Endodermal cell (in vitro differentiated cells): ENCODE data around the gene LIN28A. TPM values are rescaled to one million over a fixed set of nuclear protein-coding genes. Genes with fewer than 3 reads are reported as not detected.

Experiments used
- DNase-seq: peaks from one replicate; pipeline ENCODE4 v3.0.0-alpha.2; 2017
- H3K27ac ChIP-seq: 2 replicates; pipeline ENCODE4 v1.5.1; 2013; ENCODE audit warnings: mild to moderate bottlenecking, low read depth, low read length, moderate library complexity
- H3K27me3 ChIP-seq: 2 replicates; pipeline ENCODE4 v1.6.1; 2013; ENCODE audit warnings: mild to moderate bottlenecking, low read length, moderate library complexity; ENCODE audit not compliant: insufficient read depth, control insufficient read depth, poor library complexity, severe bottlenecking
- H3K36me3 ChIP-seq: 2 replicates; pipeline ENCODE4 v1.7.0; 2013; ENCODE audit warnings: mild to moderate bottlenecking, low read length, moderate library complexity; ENCODE audit not compliant: control insufficient read depth, insufficient read depth
- H3K4me1 ChIP-seq: one replicate; pipeline ENCODE4 v1.7.0; 2013; ENCODE audit warnings: low read length; ENCODE audit not compliant: control insufficient read depth, insufficient read depth
- H3K4me3 ChIP-seq: 2 replicates; pipeline ENCODE4 v1.5.1; 2013; ENCODE audit warnings: mild to moderate bottlenecking, low read length, moderate library complexity
- H3K9ac ChIP-seq: 2 replicates; pipeline ENCODE4 v1.6.1; 2013; ENCODE audit warnings: mild to moderate bottlenecking, low read length, moderate library complexity; ENCODE audit not compliant: poor library complexity, severe bottlenecking; ENCODE audit errors: extremely low read depth
- H3K9me3 ChIP-seq: 2 replicates; pipeline ENCODE4 v1.6.1; 2013; ENCODE audit warnings: mild to moderate bottlenecking, low read length, moderate library complexity; ENCODE audit not compliant: control insufficient read depth
- H3K27ac Mint-ChIP-seq: 2 replicates; pipeline ENCODE4 v1.8.0; 2020; ENCODE audit warnings: mixed read lengths
- H3K27me3 Mint-ChIP-seq: 2 replicates; pipeline ENCODE4 v1.8.0; 2021; ENCODE audit warnings: mild to moderate bottlenecking, mixed read lengths; ENCODE audit not compliant: insufficient read depth
- H3K36me3 Mint-ChIP-seq: 2 replicates; pipeline ENCODE4 v1.8.0; 2020; ENCODE audit warnings: low read depth, mixed read lengths
- H3K4me1 Mint-ChIP-seq: 2 replicates; pipeline ENCODE4 v1.8.0; 2020; ENCODE audit warnings: mixed read lengths
- H3K4me3 Mint-ChIP-seq: 2 replicates; pipeline ENCODE4 v1.8.0; 2020; ENCODE audit warnings: mild to moderate bottlenecking, moderate library complexity, mixed read lengths
- H3K9me3 Mint-ChIP-seq: 2 replicates; pipeline ENCODE4 v1.8.0; 2020; ENCODE audit warnings: mild to moderate bottlenecking, mixed read lengths
- CTCF ChIP-seq: fragments of 200-600 bp; sonication (generic); conservative IDR thresholded peaks from 2 replicates; pipeline ENCODE4 v1.5.0; 2021; ENCODE audit warnings: antibody characterized with exemption, mild to moderate bottlenecking
- WGBS, 2 experiments: methylation state at CpG; one replicate each; pipeline versions ENCODE4 v1.1.5 to v1.1.7; 2013; ENCODE audit warnings: missing lambda C conversion rate in 2 of 2, mixed read lengths in 1 of 2; ENCODE audit not compliant: insufficient coverage in 1 of 2, insufficient read length in 1 of 2; 5-methylcytosine and 5-hydroxymethylcytosine counted together
- total RNA-seq, 2 donors: library from RNA; stranded (reverse); fragmentation: NEBNext Ultra II Directional in 1 of 2; extraction: Animal tissue kit (Norgen Biotek cat#: 25700) in 1 of 2; gene quantifications; 2 replicates in 1 of 2; 3 replicates in 1 of 2; pipeline ENCODE4 v1.2.1, GENCODE V29; 2021

The LIN28A gene
- total RNA-seq, 2 donors from 2014 or later = 867 to 1,041 TPM

- Histone ChIP-seq H3K9me3 (no peaks in the 10 kb centered on the region), H3K27ac (no peak overlapping the region), H3K27me3 (no peaks in the 10 kb centered on the region), H3K4me3 (no peak overlapping the region), H3K36me3 (peaks cover 66% of the 10 kb centered on the region), H3K4me1 (no peaks in the 10 kb centered on the region), H3K9ac (no peak overlapping the region)
- no peak overlapping the region for H3K27ac Mint-ChIP-seq
- no peak for TF ChIP-seq CTCF
- H3K9me3 Mint-ChIP-seq = no peaks in the 10 kb centered on the region
- H3K4me1 Mint-ChIP-seq = no peaks in the 10 kb centered on the region
- no peak for DNase-seq
- H3K27me3 Mint-ChIP-seq = no peaks in the 10 kb centered on the region
- H3K4me3 Mint-ChIP-seq = no peak overlapping the region
- H3K36me3 Mint-ChIP-seq = peaks cover 59% of the 10 kb centered on the region
- WGBS, 2 experiments = 94 to 96% methylated on average over 4 to 5 of the region's 5 CpGs
Observed at GRCh38 chr1:26452459-26453183, 42.0 kb downstream of the LIN28A start.

- Mint-ChIP-seq H3K4me1 (no peaks in the 10 kb centered on the region), H3K36me3 (peaks cover 63% of the 10 kb centered on the region), H3K9me3 (no peaks in the 10 kb centered on the region), H3K27me3 (no peaks in the 10 kb centered on the region), H3K4me3 (no peak overlapping the region), H3K27ac (no peak overlapping the region)
- H3K4me1 ChIP-seq = no peaks in the 10 kb centered on the region
- no peak for TF ChIP-seq CTCF
- H3K27me3 ChIP-seq = no peaks in the 10 kb centered on the region
- H3K36me3 ChIP-seq = peaks cover 81% of the 10 kb centered on the region
- no peaks in the 10 kb centered on the region for H3K9me3 ChIP-seq
- H3K27ac ChIP-seq = no peak overlapping the region
- no peak for DNase-seq
- WGBS, 2 experiments = 88% methylated on average over 1 of the region's 1 CpG; no CpG with 5 or more reads in 1 of the 2 experiments
- no peak overlapping the region for H3K4me3 ChIP-seq
- no peak overlapping the region for H3K9ac ChIP-seq
Observed at GRCh38 chr1:26459148-26459547, 48.5 kb downstream of the LIN28A start.

- H3K9ac ChIP-seq = no peak overlapping the region
- Mint-ChIP-seq H3K27ac (no peak overlapping the region), H3K36me3 (peaks cover 64% of the 10 kb centered on the region), H3K9me3 (no peaks in the 10 kb centered on the region), H3K4me3 (no peak overlapping the region), H3K4me1 (no peaks in the 10 kb centered on the region), H3K27me3 (no peaks in the 10 kb centered on the region)
- TF ChIP-seq CTCF = no peak
- H3K9me3 ChIP-seq = no peaks in the 10 kb centered on the region
- H3K27me3 ChIP-seq = no peaks in the 10 kb centered on the region
- DNase-seq = no peak
- no peak overlapping the region for H3K27ac ChIP-seq
- no peak overlapping the region for H3K4me3 ChIP-seq
- peaks cover 84% of the 10 kb centered on the region for H3K36me3 ChIP-seq
- no peaks in the 10 kb centered on the region for H3K4me1 ChIP-seq
- 89 to 92% methylated on average over 3 of the region's 3 CpGs for WGBS, 2 experiments
Observed at GRCh38 chr1:26459573-26460031, 49.0 kb downstream of the LIN28A start.
